Measurements from ENCODE around the gene B4GAT1. TPM values are rescaled to one million over a fixed set of nuclear protein-coding genes. Genes with fewer than 3 reads are reported as not detected.

Gene B4GAT1
- total and polyA plus RNA-seq, 2 of the 13 experiments (the other 11 are each of a cell fraction or from before 2014, with no cell fraction given), result 40.4 to 109 TPM

DNA sequence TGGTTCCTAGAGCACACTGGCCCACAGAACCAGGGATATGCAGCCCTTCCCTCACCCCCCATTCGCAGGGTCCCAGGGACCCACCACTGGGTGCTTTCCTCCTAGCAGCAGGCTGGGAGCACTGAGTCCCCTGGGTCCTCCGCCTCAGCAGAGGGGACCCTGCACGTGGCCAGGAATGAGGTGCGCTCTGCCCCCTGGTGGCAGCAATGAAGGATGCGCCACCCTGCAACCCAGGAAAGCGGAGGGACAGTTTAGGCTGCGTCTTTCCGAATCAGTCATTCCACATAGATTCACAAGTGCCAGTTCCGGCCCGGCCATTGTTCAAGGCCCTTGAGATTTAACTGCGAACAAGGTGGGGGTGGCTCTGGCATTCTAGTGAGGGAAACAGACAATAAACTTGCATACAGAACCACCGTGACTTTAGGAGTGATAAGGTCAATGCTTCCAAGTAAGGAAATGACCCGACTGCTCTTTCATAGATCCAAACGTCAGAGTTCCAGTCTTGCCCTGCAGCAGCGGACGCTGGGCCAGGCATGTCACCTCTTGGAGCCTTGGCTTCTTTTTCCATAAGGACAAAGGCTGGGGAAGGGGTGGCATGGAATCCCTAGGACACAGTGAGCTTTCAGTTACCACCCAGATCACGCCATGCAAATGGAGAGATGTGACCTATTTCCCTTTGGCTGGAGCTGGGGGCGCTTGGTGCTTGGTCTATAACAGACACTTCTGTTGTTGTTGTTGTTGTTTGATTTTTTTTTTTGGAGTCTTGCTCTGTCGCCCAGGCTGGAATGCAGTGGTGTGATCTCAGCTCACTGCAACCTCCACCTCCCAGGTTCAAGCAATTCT, 18.9 kb downstream of the B4GAT1 start (continued):
- no peak for TF ChIP-seq NONO (IDR thresholded peaks at IDR 0.05)
- peak; percentile 79 for TF ChIP-seq NONO (CRISPR knock-in tag; conservative IDR thresholded peaks at IDR 0.05)
- no peak for TF ChIP-seq SMARCE1 (IDR thresholded peaks at IDR 0.05; ENCODE audit: borderline replicate concordance)
- TF ChIP-seq, protein P1, sequence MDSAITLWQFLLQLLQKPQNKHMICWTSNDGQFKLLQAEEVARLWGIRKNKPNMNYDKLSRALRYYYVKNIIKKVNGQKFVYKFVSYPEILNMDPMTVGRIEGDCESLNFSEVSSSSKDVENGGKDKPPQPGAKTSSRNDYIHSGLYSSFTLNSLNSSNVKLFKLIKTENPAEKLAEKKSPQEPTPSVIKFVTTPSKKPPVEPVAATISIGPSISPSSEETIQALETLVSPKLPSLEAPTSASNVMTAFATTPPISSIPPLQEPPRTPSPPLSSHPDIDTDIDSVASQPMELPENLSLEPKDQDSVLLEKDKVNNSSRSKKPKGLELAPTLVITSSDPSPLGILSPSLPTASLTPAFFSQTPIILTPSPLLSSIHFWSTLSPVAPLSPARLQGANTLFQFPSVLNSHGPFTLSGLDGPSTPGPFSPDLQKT (CRISPR knock-in tag; IDR thresholded peaks at IDR 0.05; ENCODE audit: borderline replicate concordance), result no peak
- TF ChIP-seq ATF3 (CRISPR knock-in tag; IDR thresholded peaks at IDR 0.05), result no peak
- TF ChIP-seq RBFOX2 (IDR thresholded peaks at IDR 0.05; ENCODE audit: low read depth, low read length), result no peak
- no peak for TF ChIP-seq RBM22 (optimal IDR thresholded peaks at IDR 0.05; ENCODE audit: low read length)
- no peak for TF ChIP-seq RBAK (CRISPR knock-in tag; IDR thresholded peaks at IDR 0.05)
- TF ChIP-seq ZNF331 (CRISPR knock-in tag; IDR thresholded peaks at IDR 0.05), result peak; percentile 89; the same call in 1 of the 2 replicates
- peak; percentile 62; the same call in 1 of the 2 replicates for TF ChIP-seq ZNF652 (CRISPR knock-in tag; IDR thresholded peaks at IDR 0.05; ENCODE audit: borderline replicate concordance, low read depth)
- no peak for TF ChIP-seq ZSCAN20 (CRISPR knock-in tag; IDR thresholded peaks at IDR 0.05; ENCODE audit: borderline replicate concordance)
- TF ChIP-seq REL (CRISPR knock-in tag; conservative IDR thresholded peaks at IDR 0.05), result no peak
- TF ChIP-seq KMT2B (CRISPR knock-in tag; IDR thresholded peaks at IDR 0.05), result 0 out of 2 replicates have a peak, but pooled peaks have one; percentile 44
- peak; percentile 64; the same call in 1 of the 2 replicates for TF ChIP-seq NRL (CRISPR knock-in tag; IDR thresholded peaks at IDR 0.05; ENCODE audit: borderline replicate concordance)
- peak; percentile 84 for TF ChIP-seq HOXA3 (CRISPR knock-in tag; IDR thresholded peaks at IDR 0.05)
- 0 out of 2 replicates have a peak, but pooled peaks have one; percentile 69 for TF ChIP-seq IRF9 (CRISPR knock-in tag; IDR thresholded peaks at IDR 0.05; ENCODE audit: borderline replicate concordance)
- no peak for TF ChIP-seq RAD51 (IDR thresholded peaks at IDR 0.05; ENCODE audit: borderline replicate concordance)
- TF ChIP-seq MATR3 (CRISPR knock-in tag; IDR thresholded peaks at IDR 0.05), result no peak
- TF ChIP-seq, protein P2, sequence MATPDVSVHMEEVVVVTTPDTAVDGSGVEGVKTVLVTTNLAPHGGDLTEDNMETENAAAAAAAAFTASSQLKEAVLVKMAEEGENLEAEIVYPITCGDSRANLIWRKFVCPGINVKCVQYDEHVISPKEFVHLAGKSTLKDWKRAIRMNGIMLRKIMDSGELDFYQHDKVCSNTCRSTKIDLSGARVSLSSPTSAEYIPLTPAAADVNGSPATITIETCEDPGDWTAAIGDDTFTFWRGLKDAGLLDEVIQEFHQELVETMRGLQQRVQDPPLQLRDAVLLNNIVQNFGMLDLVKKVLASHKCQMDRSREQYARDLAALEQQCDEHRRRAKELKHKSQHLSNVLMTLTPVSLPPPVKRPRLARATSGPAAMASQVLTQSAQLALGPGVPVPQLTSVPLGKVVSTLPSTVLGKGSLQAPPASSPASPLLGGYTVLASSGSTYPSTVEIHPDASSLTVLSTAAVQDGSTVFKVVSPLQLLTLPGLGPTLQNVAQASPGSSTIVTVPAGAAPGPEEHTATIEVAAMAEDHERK (CRISPR knock-in tag; IDR thresholded peaks at IDR 0.05; ENCODE audit: low read depth), result no peak
- TF ChIP-seq MIER3 (CRISPR knock-in tag; IDR thresholded peaks at IDR 0.05; ENCODE audit: borderline replicate concordance), result peak; percentile 77; the same call in 1 of the 2 replicates
- peak; percentile 60; the same call in 1 of the 2 replicates for TF ChIP-seq HOXA5 (CRISPR knock-in tag; IDR thresholded peaks at IDR 0.05)
- no peak for TF ChIP-seq CCAR2 (optimal IDR thresholded peaks at IDR 0.05; ENCODE audit: low read depth, low read length)
- TF ChIP-seq ZNF761 (CRISPR knock-in tag; conservative IDR thresholded peaks at IDR 0.05), result no peak
